Erythroblast (primary cell): ENCODE measurements around the gene TCF7L2.

Experiments
- GATA1 ChIP-seq: IDR thresholded peaks from 2 replicates; pipeline ENCODE4 v1.6.1; 2011; ENCODE audit warnings: low read depth, mild to moderate bottlenecking, control low read depth, low read length, moderate library complexity
- POLR2A ChIP-seq: IDR thresholded peaks from 2 replicates; pipeline ENCODE4 v1.6.1; 2011; ENCODE audit warnings: mild to moderate bottlenecking, low read length

GRCh38 chr10:113002449-113002777 is 52.4 kb downstream of the TCF7L2 start:
- TF ChIP-seq POLR2A (no peak), GATA1 (no peak)
